ENCODE results near the gene NR2F6.
"Not testable (repeated sequence)": the region's sequence is repeated elsewhere in the genome, so short reads cannot be mapped to it uniquely, and the experiment has no call there.

GRCh38 chr19:17274892-17275291 lies 29.2 kb upstream of the NR2F6 start:
- not testable (repeated sequence) for TF ChIP-seq CTCF (IDR thresholded peaks at IDR 0.05 in 4 of 5, conservative IDR thresholded peaks at IDR 0.05 in 1 of 5); POLR2A (IDR thresholded peaks at IDR 0.05)

Data from gastrocnemius medialis (tissue), 4 donors.